HepG2 (cell line): ENCODE results near the gene TUBB4B. TPM values are rescaled to one million over a fixed set of nuclear protein-coding genes. Genes with fewer than 3 reads are reported as not detected.

ENCODE experiments used
- ATF7-NPFF ChIP-seq: sonication (generic); formaldehyde crosslinking; IDR thresholded peaks from 2 replicates; pipeline ENCODE4 v1.8.1; 2023; ENCODE audit warnings: mild to moderate bottlenecking, low read depth, missing genetic modification reagents, moderate library complexity
- CHCHD3 ChIP-seq: sonication (generic); formaldehyde crosslinking; IDR thresholded peaks from 2 replicates; pipeline ENCODE4 v1.8.0; 2022; ENCODE audit warnings: mild to moderate bottlenecking, missing genetic modification reagents, moderate library complexity
- FOXM1 ChIP-seq: sonication (generic); formaldehyde crosslinking; IDR thresholded peaks from 2 replicates; pipeline ENCODE4 v1.5.0; 2020; ENCODE audit warnings: missing genetic modification reagents
- GATAD1 ChIP-seq: IDR thresholded peaks from 2 replicates; pipeline ENCODE4 v1.6.1; 2016; ENCODE audit warnings: missing genetic modification reagents, missing compliant biosample characterization
- ISL2 ChIP-seq: sonication (generic); formaldehyde crosslinking; IDR thresholded peaks from 2 replicates; pipeline ENCODE4 v1.5.0; 2020; ENCODE audit warnings: missing genetic modification reagents
- MXD4 ChIP-seq: IDR thresholded peaks from 2 replicates; pipeline ENCODE4 v1.6.1; 2016; ENCODE audit warnings: mild to moderate bottlenecking, missing biosample characterization, missing genetic modification reagents
- PAXIP1 ChIP-seq: sonication (generic); formaldehyde crosslinking; conservative IDR thresholded peaks from 2 replicates; pipeline ENCODE4 v1.4.0; 2020; ENCODE audit warnings: mild to moderate bottlenecking, missing genetic modification reagents, moderate library complexity
- POGK ChIP-seq: sonication (generic); formaldehyde crosslinking; conservative IDR thresholded peaks from 2 replicates; pipeline ENCODE4 v1.8.0; 2022; ENCODE audit warnings: mild to moderate bottlenecking, moderate library complexity, missing genetic modification reagents
- POLR2G ChIP-seq: fragments of 200-400 bp; formaldehyde crosslinking; IDR thresholded peaks from 2 replicates; pipeline ENCODE4 v1.6.1; 2018; ENCODE audit warnings: mild to moderate bottlenecking, low read depth, low read length, moderate library complexity
- RARA ChIP-seq: IDR thresholded peaks from 2 replicates; pipeline ENCODE4 v1.6.1; 2016; ENCODE audit warnings: missing genetic modification reagents, missing compliant biosample characterization
- RXRA ChIP-seq: sonication (generic); formaldehyde crosslinking; IDR thresholded peaks from 2 replicates; pipeline ENCODE4 v1.5.1; 2020; ENCODE audit warnings: missing genetic modification reagents
- SOX5 ChIP-seq: IDR thresholded peaks from 2 replicates; pipeline ENCODE4 v1.6.1; 2016; ENCODE audit warnings: borderline replicate concordance
- TBX2 ChIP-seq: sonication (generic); formaldehyde crosslinking; IDR thresholded peaks from 2 replicates; pipeline ENCODE4 v1.5.0; 2020; ENCODE audit warnings: missing genetic modification reagents, mild to moderate bottlenecking, borderline replicate concordance
- THAP9 ChIP-seq: sonication (generic); formaldehyde crosslinking; IDR thresholded peaks from 2 replicates; pipeline ENCODE4; 2020; ENCODE audit warnings: missing genetic modification reagents, mild to moderate bottlenecking, borderline replicate concordance
- U2AF2 ChIP-seq: fragments of 200-400 bp; formaldehyde crosslinking; IDR thresholded peaks from 2 replicates; pipeline ENCODE4 v1.6.1; 2017; ENCODE audit warnings: low read depth, mild to moderate bottlenecking, low read length
- ZBTB38 ChIP-seq: sonication (generic); formaldehyde crosslinking; IDR thresholded peaks from 2 replicates; pipeline ENCODE4 v1.5.1; 2020; ENCODE audit warnings: mild to moderate bottlenecking, missing genetic modification reagents
- ZMYM4 ChIP-seq: sonication (generic); formaldehyde crosslinking; IDR thresholded peaks from 2 replicates; pipeline ENCODE4 v1.8.1; 2023; ENCODE audit warnings: mild to moderate bottlenecking, missing genetic modification reagents
- ZNF614 ChIP-seq: IDR thresholded peaks from 2 replicates; pipeline ENCODE4 v1.6.1; 2018; ENCODE audit warnings: missing biosample characterization, missing genetic modification reagents, inconsistent platforms, borderline replicate concordance
- ZNF670 ChIP-seq: sonication (generic); formaldehyde crosslinking; IDR thresholded peaks from 2 replicates; pipeline ENCODE4 v1.8.0; 2022; ENCODE audit warnings: mild to moderate bottlenecking, missing genetic modification reagents, borderline replicate concordance
- ZNF761 ChIP-seq: sonication (generic); formaldehyde crosslinking; conservative IDR thresholded peaks from 2 replicates; pipeline ENCODE4 v1.4.0; 2020; ENCODE audit warnings: mild to moderate bottlenecking, missing genetic modification reagents
- polyA plus RNA-seq, 8 experiments: library from polyadenylated mRNA; depleted of rRNA in 3 of 8; stranded (reverse) in 7 of 8; unstranded in 1 of 8; fragments of >200 nt; fragmentation: Illumina TruSeq in 4 of 8; extraction: Trizol in 4 of 8; gene quantifications; 2 replicates each; pipeline versions ENCODE4 v1.2.1 to v1.2.3, GENCODE V29; 2011 to 2016; ENCODE audit warnings: low read depth in 4 of 8, missing spikeins in 1 of 8, mixed read lengths in 1 of 8; ENCODE audit not compliant: insufficient read depth in 1 of 8
- total RNA-seq, 5 experiments: library from RNA; depleted of rRNA; stranded (reverse); fragments of >200 nt; fragmentation: Illumina TruSeq; extraction: Trizol; gene quantifications; 2 replicates each; pipeline ENCODE4 v1.2.3, GENCODE V29; 2016; ENCODE audit warnings: low read depth in 1 of 5

Gene TUBB4B
- total and polyA plus RNA-seq, 2 of the 13 experiments (the other 11 are each of a cell fraction or from before 2014, with no cell fraction given) = 182 to 412 TPM

GRCh38 chr9:137229903-137230704, 11.0 kb upstream of the TUBB4B start (continued):
- TF ChIP-seq ZNF614 (CRISPR knock-in tag) = peak; percentile 67; the same call in 1 of the 2 replicates
- TF ChIP-seq TBX2 (CRISPR knock-in tag) = peak; percentile 55; the same call in 1 of the 2 replicates
- TF ChIP-seq RXRA (CRISPR knock-in tag) = peak; percentile 83
- TF ChIP-seq ZBTB38 (CRISPR knock-in tag) = peak; percentile 40; the same call in 1 of the 2 replicates
- TF ChIP-seq ZNF761 (CRISPR knock-in tag) = 0 out of 2 replicates have a peak, but pooled peaks have one; percentile 35
- peak; percentile 90 for TF ChIP-seq ZNF670
- TF ChIP-seq ISL2 (CRISPR knock-in tag) = peak; percentile 40
- no peak for TF ChIP-seq FOXM1 (CRISPR knock-in tag)
- peak; percentile 72; the same call in 1 of the 2 replicates for TF ChIP-seq MXD4 (CRISPR knock-in tag)
- peak; percentile 74 for TF ChIP-seq RARA (CRISPR knock-in tag)
- TF ChIP-seq ATF7-NPFF = peak; percentile 79; the same call in 1 of the 2 replicates
- TF ChIP-seq POGK (CRISPR knock-in tag) = 0 out of 2 replicates have a peak, but pooled peaks have one; percentile 56
- peak; percentile 55; the same call in 1 of the 2 replicates for TF ChIP-seq THAP9 (CRISPR knock-in tag)
- no peak for TF ChIP-seq U2AF2
- TF ChIP-seq SOX5 (CRISPR knock-in tag) = peak; percentile 19; the same call in 1 of the 2 replicates
- 0 out of 2 replicates have a peak, but pooled peaks have one; percentile 19 for TF ChIP-seq ZMYM4 (CRISPR knock-in tag)
- TF ChIP-seq POLR2G = peak; percentile 52; the same call in 1 of the 2 replicates
- 0 out of 2 replicates have a peak, but pooled peaks have one; percentile 45 for TF ChIP-seq CHCHD3
- peak; percentile 73 for TF ChIP-seq GATAD1 (CRISPR knock-in tag)
- peak; percentile 76 for TF ChIP-seq PAXIP1 (CRISPR knock-in tag)
